ENCODE measurements around the gene PSMB5. TPM values are rescaled to one million over a fixed set of nuclear protein-coding genes. Genes with fewer than 3 reads are reported as not detected.

Gene PSMB5
- total and polyA plus RNA-seq, 2 of the 13 experiments (the other 11 are each of a cell fraction or from before 2014, with no cell fraction given): 705 to 871 TPM

DNA sequence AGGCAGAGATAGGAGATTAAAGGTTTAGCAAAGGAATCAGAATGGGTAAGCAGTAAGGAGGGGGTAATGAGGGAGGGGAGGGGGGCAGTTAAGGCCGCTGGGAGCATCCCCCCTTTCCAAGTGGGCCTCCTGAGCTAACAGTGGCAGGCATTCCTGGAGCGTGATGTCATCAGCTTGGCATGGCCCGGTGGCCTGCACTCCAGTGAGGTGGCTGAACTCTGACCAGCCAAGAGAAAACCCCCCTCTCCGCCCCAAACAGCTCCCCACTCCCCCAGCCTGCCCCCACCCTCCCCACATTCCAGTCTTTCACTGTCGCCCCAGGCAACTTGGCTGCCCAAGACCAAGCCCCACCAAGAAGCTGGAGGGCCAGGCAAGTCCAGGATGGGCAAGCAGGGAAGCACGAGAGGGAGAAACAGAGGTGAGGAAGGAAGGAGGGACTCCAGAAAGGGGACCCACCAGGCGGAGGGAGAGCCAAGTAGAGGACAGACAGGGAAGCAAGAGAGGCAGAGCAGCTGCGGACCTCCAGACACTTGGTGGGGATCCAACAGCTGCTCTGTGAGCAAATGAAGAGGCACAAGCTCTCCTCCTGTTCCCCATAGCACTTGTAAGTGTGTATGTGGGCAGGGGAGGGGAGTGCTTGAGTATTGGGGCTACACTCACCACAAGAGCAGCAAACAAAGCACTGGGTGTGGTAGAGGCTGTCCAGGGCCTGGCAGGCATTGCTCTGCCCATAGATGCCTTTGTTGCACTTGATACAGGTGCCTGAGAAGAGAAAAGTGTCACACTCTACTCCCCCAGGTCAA is 56.8 kb downstream of the PSMB5 start (continued):
- TF ChIP-seq, protein P1, sequence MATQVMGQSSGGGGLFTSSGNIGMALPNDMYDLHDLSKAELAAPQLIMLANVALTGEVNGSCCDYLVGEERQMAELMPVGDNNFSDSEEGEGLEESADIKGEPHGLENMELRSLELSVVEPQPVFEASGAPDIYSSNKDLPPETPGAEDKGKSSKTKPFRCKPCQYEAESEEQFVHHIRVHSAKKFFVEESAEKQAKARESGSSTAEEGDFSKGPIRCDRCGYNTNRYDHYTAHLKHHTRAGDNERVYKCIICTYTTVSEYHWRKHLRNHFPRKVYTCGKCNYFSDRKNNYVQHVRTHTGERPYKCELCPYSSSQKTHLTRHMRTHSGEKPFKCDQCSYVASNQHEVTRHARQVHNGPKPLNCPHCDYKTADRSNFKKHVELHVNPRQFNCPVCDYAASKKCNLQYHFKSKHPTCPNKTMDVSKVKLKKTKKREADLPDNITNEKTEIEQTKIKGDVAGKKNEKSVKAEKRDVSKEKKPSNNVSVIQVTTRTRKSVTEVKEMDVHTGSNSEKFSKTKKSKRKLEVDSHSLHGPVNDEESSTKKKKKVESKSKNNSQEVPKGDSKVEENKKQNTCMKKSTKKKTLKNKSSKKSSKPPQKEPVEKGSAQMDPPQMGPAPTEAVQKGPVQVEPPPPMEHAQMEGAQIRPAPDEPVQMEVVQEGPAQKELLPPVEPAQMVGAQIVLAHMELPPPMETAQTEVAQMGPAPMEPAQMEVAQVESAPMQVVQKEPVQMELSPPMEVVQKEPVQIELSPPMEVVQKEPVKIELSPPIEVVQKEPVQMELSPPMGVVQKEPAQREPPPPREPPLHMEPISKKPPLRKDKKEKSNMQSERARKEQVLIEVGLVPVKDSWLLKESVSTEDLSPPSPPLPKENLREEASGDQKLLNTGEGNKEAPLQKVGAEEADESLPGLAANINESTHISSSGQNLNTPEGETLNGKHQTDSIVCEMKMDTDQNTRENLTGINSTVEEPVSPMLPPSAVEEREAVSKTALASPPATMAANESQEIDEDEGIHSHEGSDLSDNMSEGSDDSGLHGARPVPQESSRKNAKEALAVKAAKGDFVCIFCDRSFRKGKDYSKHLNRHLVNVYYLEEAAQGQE (IDR thresholded peaks at IDR 0.05; ENCODE audit: borderline replicate concordance in 1 of 2, low read depth in 1 of 2, low read length in 2 of 2): peak in 1 of 2 experiments; percentile 85; a peak in 2 of 4 replicates
- TF ChIP-seq, protein P2, sequence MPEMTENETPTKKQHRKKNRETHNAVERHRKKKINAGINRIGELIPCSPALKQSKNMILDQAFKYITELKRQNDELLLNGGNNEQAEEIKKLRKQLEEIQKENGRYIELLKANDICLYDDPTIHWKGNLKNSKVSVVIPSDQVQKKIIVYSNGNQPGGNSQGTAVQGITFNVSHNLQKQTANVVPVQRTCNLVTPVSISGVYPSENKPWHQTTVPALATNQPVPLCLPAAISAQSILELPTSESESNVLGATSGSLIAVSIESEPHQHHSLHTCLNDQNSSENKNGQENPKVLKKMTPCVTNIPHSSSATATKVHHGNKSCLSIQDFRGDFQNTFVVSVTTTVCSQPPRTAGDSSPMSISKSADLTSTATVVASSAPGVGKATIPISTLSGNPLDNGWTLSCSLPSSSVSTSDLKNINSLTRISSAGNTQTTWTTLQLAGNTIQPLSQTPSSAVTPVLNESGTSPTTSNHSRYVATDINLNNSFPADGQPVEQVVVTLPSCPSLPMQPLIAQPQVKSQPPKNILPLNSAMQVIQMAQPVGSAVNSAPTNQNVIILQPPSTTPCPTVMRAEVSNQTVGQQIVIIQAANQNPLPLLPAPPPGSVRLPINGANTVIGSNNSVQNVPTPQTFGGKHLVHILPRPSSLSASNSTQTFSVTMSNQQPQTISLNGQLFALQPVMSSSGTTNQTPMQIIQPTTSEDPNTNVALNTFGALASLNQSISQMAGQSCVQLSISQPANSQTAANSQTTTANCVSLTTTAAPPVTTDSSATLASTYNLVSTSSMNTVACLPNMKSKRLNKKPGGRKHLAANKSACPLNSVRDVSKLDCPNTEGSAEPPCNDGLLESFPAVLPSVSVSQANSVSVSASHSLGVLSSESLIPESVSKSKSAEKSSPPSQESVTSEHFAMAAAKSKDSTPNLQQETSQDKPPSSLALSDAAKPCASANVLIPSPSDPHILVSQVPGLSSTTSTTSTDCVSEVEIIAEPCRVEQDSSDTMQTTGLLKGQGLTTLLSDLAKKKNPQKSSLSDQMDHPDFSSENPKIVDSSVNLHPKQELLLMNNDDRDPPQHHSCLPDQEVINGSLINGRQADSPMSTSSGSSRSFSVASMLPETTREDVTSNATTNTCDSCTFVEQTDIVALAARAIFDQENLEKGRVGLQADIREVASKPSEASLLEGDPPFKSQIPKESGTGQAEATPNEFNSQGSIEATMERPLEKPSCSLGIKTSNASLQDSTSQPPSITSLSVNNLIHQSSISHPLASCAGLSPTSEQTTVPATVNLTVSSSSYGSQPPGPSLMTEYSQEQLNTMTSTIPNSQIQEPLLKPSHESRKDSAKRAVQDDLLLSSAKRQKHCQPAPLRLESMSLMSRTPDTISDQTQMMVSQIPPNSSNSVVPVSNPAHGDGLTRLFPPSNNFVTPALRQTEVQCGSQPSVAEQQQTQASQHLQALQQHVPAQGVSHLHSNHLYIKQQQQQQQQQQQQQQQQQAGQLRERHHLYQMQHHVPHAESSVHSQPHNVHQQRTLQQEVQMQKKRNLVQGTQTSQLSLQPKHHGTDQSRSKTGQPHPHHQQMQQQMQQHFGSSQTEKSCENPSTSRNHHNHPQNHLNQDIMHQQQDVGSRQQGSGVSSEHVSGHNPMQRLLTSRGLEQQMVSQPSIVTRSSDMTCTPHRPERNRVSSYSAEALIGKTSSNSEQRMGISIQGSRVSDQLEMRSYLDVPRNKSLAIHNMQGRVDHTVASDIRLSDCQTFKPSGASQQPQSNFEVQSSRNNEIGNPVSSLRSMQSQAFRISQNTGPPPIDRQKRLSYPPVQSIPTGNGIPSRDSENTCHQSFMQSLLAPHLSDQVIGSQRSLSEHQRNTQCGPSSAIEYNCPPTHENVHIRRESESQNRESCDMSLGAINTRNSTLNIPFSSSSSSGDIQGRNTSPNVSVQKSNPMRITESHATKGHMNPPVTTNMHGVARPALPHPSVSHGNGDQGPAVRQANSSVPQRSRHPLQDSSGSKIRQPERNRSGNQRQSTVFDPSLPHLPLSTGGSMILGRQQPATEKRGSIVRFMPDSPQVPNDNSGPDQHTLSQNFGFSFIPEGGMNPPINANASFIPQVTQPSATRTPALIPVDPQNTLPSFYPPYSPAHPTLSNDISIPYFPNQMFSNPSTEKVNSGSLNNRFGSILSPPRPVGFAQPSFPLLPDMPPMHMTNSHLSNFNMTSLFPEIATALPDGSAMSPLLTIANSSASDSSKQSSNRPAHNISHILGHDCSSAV (CRISPR knock-in tag; IDR thresholded peaks at IDR 0.05; ENCODE audit: borderline replicate concordance): no peak
- TF ChIP-seq ZNF326 (CRISPR knock-in tag; IDR thresholded peaks at IDR 0.05; ENCODE audit: borderline replicate concordance): no peak; the same call in 1 of the 2 replicates
- TF ChIP-seq PHF8 (CRISPR knock-in tag; IDR thresholded peaks at IDR 0.05): no peak; the same call in none of the 2 replicates
- no peak for TF ChIP-seq ZNF501 (CRISPR knock-in tag; IDR thresholded peaks at IDR 0.05)
- TF ChIP-seq MAZ (IDR thresholded peaks at IDR 0.05; ENCODE audit: borderline replicate concordance, low read depth, low read length): peak; percentile 100
- TF ChIP-seq MAZ (CRISPR knock-in tag; IDR thresholded peaks at IDR 0.05; ENCODE audit: low read depth): peak; percentile 98
- no peak for TF ChIP-seq ZFP90 (CRISPR knock-in tag; IDR thresholded peaks at IDR 0.05; ENCODE audit: borderline replicate concordance)
- TF ChIP-seq, protein P3, sequence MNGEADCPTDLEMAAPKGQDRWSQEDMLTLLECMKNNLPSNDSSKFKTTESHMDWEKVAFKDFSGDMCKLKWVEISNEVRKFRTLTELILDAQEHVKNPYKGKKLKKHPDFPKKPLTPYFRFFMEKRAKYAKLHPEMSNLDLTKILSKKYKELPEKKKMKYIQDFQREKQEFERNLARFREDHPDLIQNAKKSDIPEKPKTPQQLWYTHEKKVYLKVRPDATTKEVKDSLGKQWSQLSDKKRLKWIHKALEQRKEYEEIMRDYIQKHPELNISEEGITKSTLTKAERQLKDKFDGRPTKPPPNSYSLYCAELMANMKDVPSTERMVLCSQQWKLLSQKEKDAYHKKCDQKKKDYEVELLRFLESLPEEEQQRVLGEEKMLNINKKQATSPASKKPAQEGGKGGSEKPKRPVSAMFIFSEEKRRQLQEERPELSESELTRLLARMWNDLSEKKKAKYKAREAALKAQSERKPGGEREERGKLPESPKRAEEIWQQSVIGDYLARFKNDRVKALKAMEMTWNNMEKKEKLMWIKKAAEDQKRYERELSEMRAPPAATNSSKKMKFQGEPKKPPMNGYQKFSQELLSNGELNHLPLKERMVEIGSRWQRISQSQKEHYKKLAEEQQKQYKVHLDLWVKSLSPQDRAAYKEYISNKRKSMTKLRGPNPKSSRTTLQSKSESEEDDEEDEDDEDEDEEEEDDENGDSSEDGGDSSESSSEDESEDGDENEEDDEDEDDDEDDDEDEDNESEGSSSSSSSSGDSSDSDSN (CRISPR knock-in tag; IDR thresholded peaks at IDR 0.05): peak; percentile 52; the same call in 1 of the 2 replicates
- no peak for TF ChIP-seq ZNF530 (CRISPR knock-in tag; IDR thresholded peaks at IDR 0.05; ENCODE audit: low read depth)
- peak; percentile 93 for TF ChIP-seq ZNF383 (CRISPR knock-in tag; IDR thresholded peaks at IDR 0.05; ENCODE audit: borderline replicate concordance)
- no peak for TF ChIP-seq ZNF879 (CRISPR knock-in tag; IDR thresholded peaks at IDR 0.05)
- peak; percentile 33; the same call in 1 of the 2 replicates for TF ChIP-seq SSRP1 (CRISPR knock-in tag; IDR thresholded peaks at IDR 0.05)
